NCI-H226 (cell line): ENCODE data around the gene PDZRN4.
"Not testable (repeated sequence)": the region's sequence is repeated elsewhere in the genome, so short reads cannot be mapped to it uniquely, and the experiment has no call there.

ENCODE experiments used
- DNase-seq: peaks from one replicate; pipeline ENCODE4 v3.0.0-alpha.2; 2015

PDZRN4 gene

GRCh38 chr12:41220931-41221330 lies 32.8 kb downstream of the PDZRN4 start:
- DNase-seq, result no peak

GRCh38 chr12:41221491-41221890 lies 33.4 kb downstream of the PDZRN4 start:
- DNase-seq, result no peak

GRCh38 chr12:41223600-41223999 lies 35.5 kb downstream of the PDZRN4 start:
- no peak for DNase-seq

- DNase-seq, result no peak
These were observed 35.9 kb downstream of the PDZRN4 start for GRCh38 chr12:41224066-41224465.

GRCh38 chr12:41225179-41225578 lies 37.1 kb downstream of the PDZRN4 start:
- no peak for DNase-seq

- DNase-seq, result no peak
These were observed 40.1 kb downstream of the PDZRN4 start for GRCh38 chr12:41228066-41228820.

GRCh38 chr12:41230756-41231155 lies 42.6 kb downstream of the PDZRN4 start:
- no peak for DNase-seq

- DNase-seq, result no peak
These were observed 46.6 kb downstream of the PDZRN4 start for GRCh38 chr12:41234692-41235091.

GRCh38 chr12:41242603-41243002 lies 54.5 kb downstream of the PDZRN4 start:
- no peak for DNase-seq

- no peak for DNase-seq
These were observed 60.3 kb downstream of the PDZRN4 start for GRCh38 chr12:41248391-41248790.

GRCh38 chr12:41250748-41251147 lies 62.6 kb downstream of the PDZRN4 start:
- DNase-seq, result no peak

GRCh38 chr12:41254004-41254914 lies 66.1 kb downstream of the PDZRN4 start:
- DNase-seq, result no peak

GRCh38 chr12:41263196-41263595 lies 75.1 kb downstream of the PDZRN4 start:
- DNase-seq, result not testable (repeated sequence)

- no peak for DNase-seq
These were observed 76.2 kb downstream of the PDZRN4 start for GRCh38 chr12:41264281-41264680.

- no peak for DNase-seq
These were observed 80.9 kb downstream of the PDZRN4 start for GRCh38 chr12:41269056-41269455.

GRCh38 chr12:41271489-41271888 lies 83.4 kb downstream of the PDZRN4 start:
- DNase-seq, result no peak

- no peak for DNase-seq
These were observed 86.5 kb downstream of the PDZRN4 start for GRCh38 chr12:41274643-41275042.

- DNase-seq, result no peak
These were observed 89.2 kb downstream of the PDZRN4 start for GRCh38 chr12:41277100-41277945.

- DNase-seq, result no peak
These were observed 89.8 kb downstream of the PDZRN4 start for GRCh38 chr12:41277946-41278267.

- not testable (repeated sequence) for DNase-seq
These were observed 92.4 kb downstream of the PDZRN4 start for GRCh38 chr12:41280341-41281095.

GRCh38 chr12:41285470-41285869 lies 97.3 kb downstream of the PDZRN4 start:
- DNase-seq, result not testable (repeated sequence)

GRCh38 chr12:41286426-41286825 lies 98.3 kb downstream of the PDZRN4 start:
- DNase-seq, result no peak
